GM21786 (cell line): Measurements from ENCODE around the gene STT3B.
"Not testable (repeated sequence)": the region's sequence is repeated elsewhere in the genome, so short reads cannot be mapped to it uniquely, and the experiment has no call there.

ENCODE experiments used
- ATAC-seq: cut with Tn5 transposase; IDR thresholded peaks from one replicate; pipeline ENCODE4 v1.9.1; 2021; ENCODE audit not compliant: unreplicated experiment

The STT3B gene

DNA sequence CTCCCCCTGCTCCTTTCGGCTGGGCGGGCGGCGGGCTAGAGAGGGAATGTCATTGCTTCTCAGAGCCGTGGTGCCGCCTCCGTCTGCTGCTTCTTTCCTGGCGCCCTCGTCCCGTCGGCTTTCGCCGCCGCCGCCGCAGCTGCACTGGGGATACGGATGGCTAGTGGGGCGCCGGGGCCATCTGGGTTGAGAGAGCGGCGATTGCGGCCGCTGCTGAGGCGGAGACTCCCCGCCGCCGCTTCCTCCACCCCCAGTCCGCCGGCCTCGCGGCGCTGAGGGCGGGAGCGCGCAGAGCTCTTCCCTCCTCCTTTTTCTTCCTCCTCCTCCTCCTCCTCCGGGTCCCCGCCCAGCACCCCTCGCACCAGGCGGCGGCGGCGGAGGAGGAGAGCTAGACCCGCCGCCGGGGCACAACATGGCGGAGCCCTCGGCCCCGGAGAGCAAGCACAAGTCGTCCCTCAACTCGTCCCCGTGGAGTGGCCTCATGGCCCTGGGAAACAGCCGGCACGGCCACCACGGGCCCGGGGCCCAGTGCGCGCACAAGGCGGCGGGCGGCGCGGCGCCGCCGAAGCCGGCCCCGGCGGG is at the start of gene STT3B:
TSS of gene STT3B (plus strand) at position 339 of the 582 bp plus-strand sequence. CDS start at position 413, 74 bp downstream.
- ATAC-seq: peak; percentile 43

DNA sequence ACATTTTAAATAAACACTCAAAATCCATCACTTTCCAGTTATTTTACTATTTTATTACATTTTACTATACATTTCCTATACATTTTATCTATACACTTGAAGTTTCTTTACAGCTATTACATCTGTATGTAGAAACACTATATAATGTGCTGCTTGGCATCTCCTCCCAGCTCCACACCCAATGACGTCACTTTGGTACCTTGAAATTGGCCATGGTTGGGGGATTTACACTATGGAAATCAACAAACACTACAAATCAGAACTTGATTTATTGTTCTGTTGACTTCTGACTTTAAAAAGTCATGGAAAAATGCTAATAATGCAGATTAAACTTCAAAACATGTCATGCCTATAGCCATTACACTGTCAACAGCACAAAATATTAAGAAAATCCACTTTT is 48.9 kb upstream of the STT3B start:
- no peak for ATAC-seq

DNA sequence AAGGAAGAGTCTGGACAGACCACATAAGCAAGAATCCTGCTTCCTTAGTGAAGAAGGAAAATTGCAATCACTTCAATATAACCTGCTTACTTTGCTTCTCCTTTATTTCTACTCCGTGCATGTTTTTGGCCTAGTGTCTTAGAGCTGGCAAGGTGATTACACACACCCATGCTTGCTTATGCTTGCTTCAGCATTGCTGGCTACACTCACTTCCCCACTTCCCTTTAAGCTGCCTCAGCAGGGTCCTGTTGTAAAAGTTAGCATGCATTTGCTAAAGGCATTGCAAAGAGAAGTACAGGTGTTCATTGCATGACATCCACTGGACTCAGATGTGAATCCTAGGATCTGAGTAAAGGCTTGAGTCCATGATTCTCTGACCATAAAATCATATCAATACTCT is 47.5 kb upstream of the STT3B start:
- no peak for ATAC-seq

DNA sequence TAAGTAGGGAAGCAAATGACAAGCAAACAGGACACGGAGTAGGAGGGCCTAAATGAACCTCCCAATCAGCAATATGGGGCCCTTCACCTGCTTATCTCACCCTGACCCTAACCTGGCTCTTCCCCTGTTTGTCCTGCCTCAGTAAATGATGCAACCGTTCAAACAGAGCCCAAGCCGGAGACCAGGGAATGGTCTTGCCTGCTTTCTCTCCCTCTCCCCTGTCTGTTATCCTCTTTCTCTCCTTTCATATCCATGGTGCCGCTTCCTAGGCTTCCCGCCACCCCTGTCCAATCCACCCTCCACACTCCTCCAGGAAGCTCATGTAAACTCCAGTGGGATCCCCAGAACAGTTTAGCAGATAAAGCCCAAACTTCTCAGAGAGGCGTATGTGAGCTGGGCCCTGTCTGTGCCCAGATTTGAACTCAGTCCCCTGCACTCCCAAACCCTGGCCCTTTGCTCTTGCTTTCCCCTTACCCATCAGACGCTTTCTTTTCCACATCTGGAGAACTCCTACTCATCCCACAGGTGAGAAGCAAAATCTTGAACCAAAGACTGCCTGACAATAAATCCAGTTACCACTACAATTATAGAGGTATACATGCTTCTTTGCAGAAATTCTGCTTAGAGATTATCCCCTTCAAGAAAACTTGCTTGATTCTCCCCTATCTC is 45.7 kb upstream of the STT3B start:
- no peak for ATAC-seq

DNA sequence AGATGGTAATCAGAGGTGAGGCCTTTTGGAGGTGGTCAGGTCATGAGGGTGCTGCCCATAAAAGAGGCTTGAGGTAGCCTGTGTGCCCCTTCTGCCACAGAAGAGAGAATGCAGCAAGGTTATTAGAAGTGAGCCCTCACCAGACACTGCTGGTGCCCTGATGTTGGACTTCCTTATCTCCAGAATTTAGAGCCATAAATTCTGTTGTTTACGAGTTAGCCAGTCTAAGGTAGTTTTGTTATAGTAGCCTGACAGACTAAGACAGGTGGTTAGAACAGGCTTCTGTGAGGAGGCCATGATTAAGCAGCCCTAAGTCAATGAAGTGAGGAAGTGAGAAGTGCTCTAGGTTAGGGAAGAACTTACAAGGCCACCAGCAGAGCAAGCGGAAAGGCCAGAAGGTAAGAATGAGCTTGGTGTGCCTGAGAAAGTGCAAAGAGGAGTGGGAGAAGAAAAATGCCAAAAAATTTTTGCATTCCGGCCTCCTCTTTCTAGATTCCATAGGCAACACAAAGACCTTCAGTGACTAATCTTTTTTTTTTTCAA is 44.2 kb upstream of the STT3B start:
- ATAC-seq: no peak

DNA sequence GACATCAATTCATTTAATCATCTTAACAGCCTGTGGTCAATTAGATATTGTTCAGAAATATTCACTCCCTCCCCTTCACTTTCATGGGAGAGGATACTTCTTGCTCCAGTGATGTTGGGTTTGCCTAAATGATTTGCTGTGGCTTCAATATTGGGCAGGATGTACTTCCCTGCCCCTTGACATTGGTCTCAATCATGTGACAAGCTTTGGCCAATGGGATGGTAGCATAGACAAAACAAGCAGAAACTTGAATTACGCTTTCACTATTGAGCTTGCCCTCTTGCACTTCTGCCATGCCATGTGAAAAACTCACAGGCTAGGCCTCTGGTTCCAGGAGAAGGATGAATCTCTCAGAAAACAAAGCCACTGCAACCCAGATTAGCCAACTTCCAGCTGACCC is 42.2 kb upstream of the STT3B start:
- no peak for ATAC-seq

DNA sequence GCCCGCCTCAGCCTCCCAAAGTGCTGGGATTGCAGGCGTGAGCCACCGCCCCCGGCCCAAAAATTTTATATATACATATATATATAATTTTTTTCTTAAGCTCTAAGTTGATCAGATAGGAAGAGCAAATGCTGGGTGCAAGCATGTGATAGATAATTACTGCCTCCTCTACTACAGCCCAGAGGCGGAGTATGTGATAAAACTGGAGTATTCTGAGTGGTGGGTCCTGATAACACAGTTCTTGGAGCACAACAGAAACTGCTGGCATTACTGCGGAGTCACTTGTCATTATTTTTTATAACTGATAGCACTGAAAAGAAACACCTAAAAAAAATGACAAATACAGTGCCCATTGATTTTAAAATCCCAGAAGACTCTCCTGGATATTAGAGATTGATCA is 41.1 kb upstream of the STT3B start:
- no peak for ATAC-seq

DNA sequence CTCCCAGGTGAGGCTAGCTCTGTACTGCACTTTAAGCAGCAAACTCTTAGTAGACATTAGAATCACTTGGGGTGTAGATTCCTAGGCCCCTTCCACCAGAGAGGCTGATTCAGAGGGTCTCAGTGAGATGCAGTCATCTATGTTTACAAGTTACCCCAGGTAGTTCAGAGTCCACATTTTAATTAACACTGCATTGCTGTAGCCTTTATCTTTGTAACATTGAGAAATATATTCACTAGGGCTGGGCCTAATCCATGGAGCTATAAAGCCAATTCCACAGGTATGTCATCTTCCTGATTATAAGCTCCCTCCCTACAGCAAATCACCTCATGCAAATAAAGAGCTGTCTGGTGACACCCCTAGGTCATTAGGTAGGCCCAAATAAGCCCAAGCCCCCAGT is 39.6 kb upstream of the STT3B start:
- no peak for ATAC-seq

DNA sequence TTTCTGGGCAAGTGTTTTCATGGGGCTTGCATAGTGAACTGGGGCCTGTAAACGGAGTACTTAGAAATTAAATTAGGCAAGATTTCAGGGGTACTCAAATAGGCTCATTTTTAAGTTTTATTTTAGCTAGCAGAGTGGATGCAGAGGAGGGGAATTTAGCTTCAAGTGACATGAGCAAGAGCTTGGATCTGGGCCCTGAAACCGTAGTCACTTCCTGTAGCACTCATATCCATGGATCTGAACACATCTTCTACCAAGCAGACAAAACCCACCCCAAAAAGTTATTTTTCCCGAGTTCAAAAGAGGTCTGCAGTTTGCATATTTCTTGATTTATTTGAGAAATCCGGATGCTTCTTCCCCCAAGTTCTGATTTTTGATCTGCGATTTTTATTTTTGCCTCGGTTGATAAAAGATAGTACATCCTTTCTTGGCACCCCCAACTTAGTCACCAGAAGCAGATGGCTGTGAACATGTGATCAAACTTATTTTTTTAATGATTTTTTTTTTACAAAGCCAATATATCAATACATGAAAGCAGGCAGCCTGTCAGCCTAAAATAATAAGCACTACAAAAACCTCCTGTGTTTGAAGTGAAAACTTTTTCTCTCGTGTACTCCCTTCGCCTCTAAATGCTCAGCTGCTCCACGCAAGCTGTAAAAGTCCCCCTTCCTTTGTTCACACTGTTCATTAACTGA is 36.6 kb upstream of the STT3B start:
- no peak for ATAC-seq

DNA sequence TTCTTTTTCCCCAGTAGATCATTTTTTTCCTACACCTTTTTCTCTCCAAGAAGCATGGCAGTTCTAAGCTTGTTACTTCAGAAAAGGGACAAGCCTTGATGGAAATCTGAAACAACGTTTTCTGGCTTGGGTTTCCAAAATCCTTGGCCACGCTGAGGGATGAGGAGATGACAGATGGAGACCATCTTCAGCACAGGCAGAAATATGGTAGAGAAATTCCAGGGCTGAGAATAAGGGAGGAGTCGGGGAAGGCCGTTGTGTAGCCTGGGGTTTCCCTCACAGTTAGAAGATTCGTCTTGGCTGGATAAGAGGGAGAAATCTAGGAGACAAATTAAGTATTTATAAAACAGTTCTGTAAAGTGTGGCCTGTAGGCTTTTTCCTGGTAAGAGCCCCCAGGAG is 33.9 kb upstream of the STT3B start:
- ATAC-seq: no peak

DNA sequence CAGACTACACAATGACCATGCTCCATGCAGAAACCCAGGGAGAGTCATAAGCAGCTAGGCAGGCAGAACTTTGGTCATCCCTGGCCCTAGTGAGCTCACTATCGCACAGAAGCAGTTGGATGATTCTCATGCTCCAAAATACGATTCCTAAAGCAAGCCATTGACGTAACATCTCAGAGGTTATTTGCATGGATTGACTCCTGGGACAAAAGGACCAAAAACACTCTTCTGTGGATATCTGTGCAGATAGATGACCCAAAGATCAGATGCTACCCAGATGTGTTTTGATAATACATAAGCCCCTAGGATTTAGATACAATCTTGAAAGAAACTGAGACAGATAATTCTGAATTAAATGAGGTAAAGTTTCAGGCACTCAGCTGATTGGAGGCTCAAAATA is 33.4 kb upstream of the STT3B start:
- no peak for ATAC-seq

DNA sequence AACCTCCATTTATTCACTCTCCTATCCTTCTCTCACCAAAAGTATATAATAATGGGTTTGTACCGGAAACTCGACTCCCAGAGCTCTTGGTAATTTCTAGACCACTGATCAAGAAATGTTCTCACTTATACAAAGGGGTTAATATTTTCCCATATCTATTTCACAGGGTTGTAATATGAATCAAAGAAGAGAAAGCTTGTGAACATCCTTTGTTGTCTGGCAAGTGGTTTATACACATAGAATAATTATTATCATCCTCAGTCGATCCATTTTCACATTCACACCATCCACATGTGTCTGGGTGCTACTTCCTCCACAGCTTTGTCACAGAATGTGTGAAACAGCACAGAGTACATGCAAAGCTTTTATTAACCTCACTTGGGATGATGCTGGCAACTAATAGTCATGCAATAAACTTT is 29.9 kb upstream of the STT3B start:
- no peak for ATAC-seq

DNA sequence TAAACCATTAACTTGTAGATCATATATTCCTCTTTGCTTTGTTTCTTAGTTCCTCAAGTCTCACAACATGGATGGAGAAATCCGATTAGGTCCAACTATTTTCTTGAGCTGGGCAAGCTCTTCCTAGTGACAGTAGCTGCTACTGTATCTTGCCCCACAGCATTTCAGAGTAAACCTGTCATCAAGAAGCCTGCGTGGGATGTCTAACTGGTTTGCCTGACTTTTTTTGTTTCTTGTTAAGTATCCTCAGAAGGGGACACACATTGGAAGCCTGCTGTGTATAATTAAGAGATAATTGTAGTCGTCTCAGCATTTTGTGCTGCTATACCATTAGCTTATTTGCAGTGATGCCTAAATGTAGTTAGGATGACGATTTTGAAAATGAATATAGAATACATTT is 29.3 kb upstream of the STT3B start:
- ATAC-seq: no peak

DNA sequence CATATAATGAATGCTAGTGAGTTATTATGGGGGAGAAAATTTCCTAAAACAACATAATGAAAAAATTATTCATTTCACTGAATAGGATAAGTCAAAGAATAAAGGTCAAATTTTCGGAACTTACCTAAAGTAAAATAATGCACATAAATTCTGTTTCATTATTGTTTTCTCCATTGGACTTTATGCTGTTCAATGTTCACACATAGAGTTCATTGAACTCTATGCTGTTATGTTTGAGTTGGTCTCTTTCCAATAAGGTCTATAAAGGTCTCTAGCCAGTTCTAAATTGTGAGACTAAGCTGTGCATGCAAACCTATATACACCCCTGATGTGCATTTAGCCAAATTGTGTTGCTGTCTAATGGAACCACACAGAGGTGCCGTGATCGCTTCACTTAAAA is 28.5 kb upstream of the STT3B start:
- no peak for ATAC-seq

DNA sequence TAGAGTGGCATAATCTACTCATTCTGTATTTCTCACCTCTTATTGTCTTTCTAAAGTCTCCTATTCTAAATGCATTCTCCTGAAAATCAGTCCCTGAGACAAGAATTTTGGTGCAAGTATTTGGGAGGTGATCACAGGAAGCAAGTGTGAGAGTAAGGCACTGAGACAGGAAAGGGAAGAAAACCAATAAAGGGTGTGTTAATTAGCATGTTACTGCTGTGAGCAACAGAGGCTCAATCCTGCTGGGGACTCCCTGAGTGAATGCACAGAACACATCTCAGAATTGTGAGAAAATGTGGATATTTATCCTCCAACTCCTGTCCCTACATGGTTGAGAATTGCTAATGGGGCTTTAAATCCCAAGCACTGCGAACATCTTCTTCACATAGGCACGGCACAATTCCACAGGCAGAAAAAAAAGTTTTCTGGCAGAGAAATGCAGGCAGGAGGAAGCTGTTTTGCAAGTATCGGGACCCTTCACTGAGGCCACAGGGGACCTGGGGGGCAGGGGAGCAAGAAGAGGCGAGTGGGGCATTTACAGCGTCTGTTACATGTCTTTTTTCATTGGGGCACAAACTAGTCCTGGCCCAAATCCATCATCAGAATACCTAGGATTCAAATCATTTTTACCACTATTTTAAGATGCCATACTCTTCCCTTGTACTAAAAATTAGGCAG is 27.2 kb upstream of the STT3B start:
- no peak for ATAC-seq

DNA sequence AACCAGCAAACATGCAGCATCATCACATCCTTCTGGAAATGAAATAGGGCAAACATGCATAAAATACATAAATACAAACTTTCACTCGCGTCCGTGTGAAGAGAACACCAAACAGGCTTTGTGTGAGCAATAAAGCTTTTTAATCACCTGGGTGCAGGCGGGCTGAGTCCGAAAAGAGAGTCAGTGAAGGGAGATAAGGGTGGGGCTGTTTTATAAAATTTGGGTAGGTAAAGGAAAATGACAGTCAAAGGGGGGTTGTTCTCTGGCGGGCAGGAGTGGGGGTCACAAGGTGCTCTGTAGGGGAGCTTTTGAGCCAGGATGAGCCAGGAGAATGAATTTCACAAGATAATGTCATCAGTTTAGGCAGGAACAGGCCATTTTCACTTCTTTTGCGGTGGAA is 26.2 kb upstream of the STT3B start:
- ATAC-seq: not testable (repeated sequence)

DNA sequence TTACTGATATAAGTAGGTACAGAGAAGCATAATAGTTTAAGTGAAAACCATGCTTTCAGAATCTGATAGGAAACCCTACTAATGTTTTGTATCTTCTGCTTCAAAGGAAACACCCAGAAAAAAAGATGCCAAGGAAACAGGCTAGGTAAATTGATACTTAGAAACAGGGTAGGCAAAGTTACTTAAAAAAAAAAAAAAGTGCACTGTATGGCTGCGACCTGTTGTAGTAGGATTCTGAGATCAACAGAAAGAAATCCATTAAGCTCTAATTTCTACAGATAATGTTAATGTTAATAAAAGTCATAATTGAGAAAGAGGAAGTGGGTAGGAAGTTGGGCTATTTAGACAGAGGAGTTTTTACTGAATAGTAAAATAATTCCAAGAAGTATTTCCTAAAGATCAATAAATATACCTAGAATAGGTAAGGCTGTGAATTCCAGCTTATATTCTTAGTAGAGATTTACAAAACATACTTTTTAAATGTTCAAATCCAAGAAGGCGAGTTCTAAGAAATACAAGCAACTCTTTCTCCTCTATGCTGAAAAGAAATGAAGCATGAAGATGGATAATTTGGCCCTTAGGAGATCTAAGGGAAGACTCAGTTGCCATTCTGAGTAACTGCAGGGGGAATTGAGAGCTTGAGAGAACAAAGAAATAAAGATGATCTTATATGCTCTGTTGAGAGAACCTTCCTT is 24.1 kb upstream of the STT3B start:
- ATAC-seq: no peak

DNA sequence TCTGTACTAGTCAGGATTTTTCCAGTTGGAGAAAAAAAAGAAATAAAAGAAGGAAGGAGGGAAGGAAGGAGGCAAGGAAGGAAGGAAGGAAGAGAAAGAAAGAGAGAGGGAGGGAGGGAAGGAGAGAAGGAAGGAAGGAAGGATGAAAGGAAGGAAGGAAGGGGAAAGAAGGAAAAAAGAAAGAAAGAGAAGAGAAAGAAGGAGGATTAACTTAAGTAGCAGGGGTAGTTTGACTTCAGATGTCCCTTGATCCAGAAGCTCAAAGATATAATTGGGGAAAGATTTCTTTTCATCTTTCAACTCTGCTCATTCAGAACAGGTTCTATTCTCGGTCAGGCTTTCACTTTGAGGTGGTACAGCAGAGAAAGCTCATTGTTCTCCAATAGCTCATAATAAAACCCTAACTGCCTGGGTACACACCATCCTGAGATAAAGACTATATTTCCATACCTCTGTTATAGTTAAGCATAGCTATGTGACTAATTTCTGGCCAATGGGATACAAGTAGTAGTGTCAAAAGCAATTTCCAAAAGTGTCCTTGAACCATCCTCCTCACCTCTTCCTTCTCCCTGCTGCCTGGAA is 23.5 kb upstream of the STT3B start:
- ATAC-seq: no peak

DNA sequence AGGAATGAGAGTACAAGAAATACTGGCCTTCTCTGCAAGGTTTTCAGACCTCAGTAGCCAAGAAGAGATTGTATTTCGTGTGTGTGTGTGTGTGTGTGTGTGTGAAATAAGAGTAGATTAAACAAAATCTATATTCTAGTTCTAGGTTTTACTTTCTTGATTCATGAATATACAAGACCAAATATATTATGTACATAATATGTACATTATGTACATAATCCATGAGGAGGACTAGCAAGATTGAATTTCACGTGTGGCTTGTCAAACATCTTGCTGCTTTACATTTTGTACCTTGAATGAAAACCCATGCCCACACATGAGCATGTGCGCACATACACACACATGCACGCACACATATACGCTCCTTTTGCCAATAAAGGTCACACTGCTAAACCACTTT is 18.2 kb upstream of the STT3B start:
- no peak for ATAC-seq

DNA sequence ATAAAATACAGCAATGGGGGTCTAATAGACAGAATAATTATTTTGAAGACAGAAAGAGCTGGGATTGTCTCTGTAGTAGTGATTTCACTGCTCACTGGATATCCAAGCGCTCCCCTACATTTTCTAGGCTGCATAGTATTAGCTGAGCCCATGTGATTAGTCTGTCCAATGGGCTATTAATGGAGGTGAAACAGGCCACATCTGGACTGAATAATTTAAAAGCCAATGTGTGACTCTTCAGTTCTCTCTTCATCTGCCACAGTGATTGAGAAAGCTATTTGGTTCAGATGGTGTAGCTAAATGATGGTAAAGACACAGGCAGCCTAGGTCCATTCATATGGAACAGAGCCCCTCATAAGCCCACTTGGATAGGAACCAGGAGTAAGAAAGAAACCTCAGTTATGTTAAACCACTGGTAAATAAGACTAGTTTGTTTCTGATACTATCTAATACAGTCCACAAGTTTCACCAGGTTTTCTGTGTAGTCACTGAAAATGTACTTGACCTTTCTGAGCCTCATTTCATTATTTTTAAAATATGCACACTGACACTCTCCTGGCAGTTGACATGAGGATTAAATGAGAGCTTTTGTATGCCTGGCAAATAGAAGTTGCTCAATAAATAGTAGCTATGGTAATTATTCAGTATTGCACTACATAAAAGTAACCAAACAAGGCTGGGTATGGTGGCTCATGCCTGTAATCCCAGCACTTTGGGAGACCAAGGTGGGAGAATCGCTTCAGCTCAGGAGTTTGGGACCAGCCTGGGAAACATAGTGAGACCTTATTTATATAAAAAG is 17.0 kb upstream of the STT3B start:
- ATAC-seq: no peak
